ENCODE results near the gene RUFY4. TPM values are rescaled to one million over a fixed set of nuclear protein-coding genes. Genes with fewer than 3 reads are reported as not detected.
"Not testable (repeated sequence)": the region's sequence is repeated elsewhere in the genome, so short reads cannot be mapped to it uniquely, and the experiment has no call there.

The RUFY4 gene, protein sequence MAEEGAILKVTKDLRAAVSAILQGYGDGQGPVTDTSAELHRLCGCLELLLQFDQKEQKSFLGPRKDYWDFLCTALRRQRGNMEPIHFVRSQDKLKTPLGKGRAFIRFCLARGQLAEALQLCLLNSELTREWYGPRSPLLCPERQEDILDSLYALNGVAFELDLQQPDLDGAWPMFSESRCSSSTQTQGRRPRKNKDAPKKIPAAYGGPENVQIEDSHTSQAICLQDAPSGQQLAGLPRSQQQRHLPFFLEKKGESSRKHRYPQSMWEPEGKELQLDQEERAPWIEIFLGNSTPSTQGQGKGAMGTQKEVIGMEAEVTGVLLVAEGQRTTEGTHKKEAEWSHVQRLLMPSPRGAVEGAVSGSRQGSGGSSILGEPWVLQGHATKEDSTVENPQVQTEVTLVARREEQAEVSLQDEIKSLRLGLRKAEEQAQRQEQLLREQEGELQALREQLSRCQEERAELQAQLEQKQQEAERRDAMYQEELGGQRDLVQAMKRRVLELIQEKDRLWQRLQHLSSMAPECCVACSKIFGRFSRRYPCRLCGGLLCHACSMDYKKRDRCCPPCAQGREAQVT
- 1 to 10 TPM; 2.0 to 4.5 (median 2.6) TPM for total RNA-seq
- polyA plus RNA-seq = 1 to 10 TPM in 2 of 3 donors, under 1 TPM in 1; 0.32 to 3.7 (median 2.7) TPM
- long read RNA-seq, donor 1 = 0 reads
- long read RNA-seq, donor 2 = 0 reads

DNA sequence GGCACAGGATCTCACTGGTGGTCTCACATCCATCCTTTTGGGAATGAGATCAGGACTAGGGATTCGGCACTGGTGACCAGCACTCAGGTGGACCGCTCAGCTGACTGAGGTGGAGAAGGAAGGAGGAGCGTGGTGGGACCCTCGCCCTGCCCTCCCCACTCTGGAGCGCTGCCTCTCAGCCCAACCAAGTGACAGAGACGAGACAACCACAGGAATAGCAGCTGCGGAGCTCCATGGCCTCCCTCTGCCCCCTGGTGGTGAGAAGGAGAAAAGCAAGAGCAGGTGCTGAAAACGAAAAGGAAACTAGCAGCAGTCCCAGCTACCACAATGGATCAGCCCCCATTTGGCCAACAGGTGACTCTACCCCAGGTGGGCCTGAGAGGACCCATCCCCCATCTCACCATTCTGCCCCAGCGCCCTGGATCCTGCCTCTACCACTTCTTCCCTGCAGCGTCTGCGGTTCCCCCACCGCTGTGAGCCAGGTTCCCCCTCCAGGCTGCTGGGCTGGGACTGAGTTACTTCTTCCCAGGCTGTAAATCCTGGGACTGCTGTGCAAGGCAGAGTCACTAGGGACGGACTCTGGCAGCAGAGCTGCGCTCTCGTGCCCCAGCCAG is at the start of gene RUFY4:
RUFY4 (plus strand) TSS at position 533 of the 614 bp plus-strand sequence. CDS start 1,353 bp downstream, outside the sequence.
- peak within 1 kb of the TSS in 1 of 8 donors; percentile 56 for H3K27ac ChIP-seq

DNA sequence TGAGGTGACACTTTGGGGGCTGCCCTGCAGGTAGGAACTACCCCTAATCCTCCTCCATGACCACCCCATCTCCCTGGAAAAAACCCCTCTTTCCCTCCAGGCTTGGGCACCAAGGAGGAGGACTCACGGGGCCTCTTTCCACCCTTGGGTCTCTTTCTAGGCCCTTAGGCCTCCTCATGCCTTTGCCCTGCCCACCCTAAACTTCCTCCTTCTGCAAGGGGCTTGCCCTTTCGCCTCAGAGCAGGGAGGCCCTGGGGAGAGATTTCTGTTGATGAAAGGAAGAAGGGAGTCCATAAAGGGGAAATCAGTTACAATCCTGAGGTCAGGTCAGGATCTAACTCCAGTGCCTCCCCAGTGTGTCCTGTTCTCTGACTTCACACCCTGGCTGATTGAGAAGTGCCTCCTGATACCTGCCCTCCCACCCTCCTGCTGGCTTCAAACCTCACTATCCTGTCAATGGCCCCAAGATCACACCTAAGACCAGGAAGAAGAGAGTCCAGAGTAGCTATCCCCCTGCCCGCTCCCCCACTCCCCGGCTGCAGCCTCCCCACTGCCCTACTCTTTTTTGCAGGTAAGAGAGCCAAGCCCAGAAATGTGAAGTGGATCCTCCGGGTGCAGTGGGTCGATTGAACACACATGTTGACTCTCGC is 49.5 kb upstream of the RUFY4 start:
- 58 to 74% (median 61%) methylated on average over 7 of the region's 7 CpGs for WGBS, 5 donors
- intact Hi-C loops (cut with DNase I; ENCODE audit: low total_unique reads) = no loop called here
- peak; percentile 55 for DNase-seq

More for the DNA sequence above, at the start of gene RUFY4:
- 1 to 8% (median 6%) methylated on average over 11 to 15 of the region's 15 CpGs for WGBS, 5 donors
- H3K36me3 ChIP-seq; H3K9me3 ChIP-seq; intact Hi-C loops (cut with DNase I; ENCODE audit: low total_unique reads): not testable (repeated sequence)
- peak in 1 of 3 donors; percentile 15 for TF ChIP-seq POLR2AphosphoS5 (IDR thresholded peaks at IDR 0.05)
- TF ChIP-seq, protein P1, sequence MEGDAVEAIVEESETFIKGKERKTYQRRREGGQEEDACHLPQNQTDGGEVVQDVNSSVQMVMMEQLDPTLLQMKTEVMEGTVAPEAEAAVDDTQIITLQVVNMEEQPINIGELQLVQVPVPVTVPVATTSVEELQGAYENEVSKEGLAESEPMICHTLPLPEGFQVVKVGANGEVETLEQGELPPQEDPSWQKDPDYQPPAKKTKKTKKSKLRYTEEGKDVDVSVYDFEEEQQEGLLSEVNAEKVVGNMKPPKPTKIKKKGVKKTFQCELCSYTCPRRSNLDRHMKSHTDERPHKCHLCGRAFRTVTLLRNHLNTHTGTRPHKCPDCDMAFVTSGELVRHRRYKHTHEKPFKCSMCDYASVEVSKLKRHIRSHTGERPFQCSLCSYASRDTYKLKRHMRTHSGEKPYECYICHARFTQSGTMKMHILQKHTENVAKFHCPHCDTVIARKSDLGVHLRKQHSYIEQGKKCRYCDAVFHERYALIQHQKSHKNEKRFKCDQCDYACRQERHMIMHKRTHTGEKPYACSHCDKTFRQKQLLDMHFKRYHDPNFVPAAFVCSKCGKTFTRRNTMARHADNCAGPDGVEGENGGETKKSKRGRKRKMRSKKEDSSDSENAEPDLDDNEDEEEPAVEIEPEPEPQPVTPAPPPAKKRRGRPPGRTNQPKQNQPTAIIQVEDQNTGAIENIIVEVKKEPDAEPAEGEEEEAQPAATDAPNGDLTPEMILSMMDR (IDR thresholded peaks at IDR 0.05 in 8 of 11, conservative IDR thresholded peaks at IDR 0.05 in 3 of 11) = peak; percentile 73 to 93 (median 88)
- DNase-seq = peak; percentile 89
- peaks cover 0 to 35% (median 14%) of the 10 kb centered on the region in 6 donors for H3K4me1 ChIP-seq
- H3K4me3 ChIP-seq = peak within 1 kb of the TSS in 7 of 8 donors; percentile 5 to 66 (median 23)
- H3K27me3 ChIP-seq (replicated peaks in 1 of 7) = peaks cover 0 to 11% (median 0%) of the 10 kb centered on the region in 7 donors

DNA sequence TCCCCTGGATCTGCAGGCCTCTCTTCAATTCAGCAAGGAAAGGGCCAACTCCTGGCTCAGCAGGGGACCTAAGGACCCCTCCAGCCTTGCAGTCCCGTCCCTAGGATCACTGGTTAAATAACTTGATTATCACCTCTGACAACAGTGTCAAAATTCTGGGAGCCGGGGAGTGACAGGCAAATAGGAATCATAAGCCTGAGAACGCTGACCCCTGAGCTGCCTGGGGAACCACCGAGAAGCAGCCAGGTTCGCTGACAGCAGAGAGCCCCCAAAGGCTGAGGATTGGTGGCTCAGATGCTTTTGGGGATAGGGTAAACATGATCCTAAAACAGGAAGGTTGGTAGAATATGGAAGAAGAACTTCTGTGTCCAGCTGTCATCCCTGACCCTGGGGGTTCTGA is 48.8 kb upstream of the RUFY4 start:
- intact Hi-C loops (cut with DNase I; ENCODE audit: low total_unique reads) = no loop called here
- no peaks in the 10 kb centered on the region for H3K36me3 ChIP-seq
- no peak overlapping the region for H3K4me3 ChIP-seq
- 89 to 95% (median 91%) methylated on average over 5 of the region's 5 CpGs for WGBS, 5 donors
- no peak overlapping the region for H3K27ac ChIP-seq
- H3K4me1 ChIP-seq = peaks cover 0 to 17% (median 3%) of the 10 kb centered on the region in 6 donors
- peak; percentile 31 for DNase-seq
- no peaks in the 10 kb centered on the region for H3K27me3 ChIP-seq (replicated peaks in 1 of 7)
- no peaks in the 10 kb centered on the region for H3K9me3 ChIP-seq
- TF ChIP-seq POLR2AphosphoS5 (IDR thresholded peaks at IDR 0.05) = no peak
- TF ChIP-seq POLR2A (IDR thresholded peaks at IDR 0.05) = no peak
- TF ChIP-seq, protein P1 (IDR thresholded peaks at IDR 0.05 in 8 of 11, conservative IDR thresholded peaks at IDR 0.05 in 3 of 11) = no peak

More for the DNA sequence above, 49.5 kb upstream of the RUFY4 start:
- H3K36me3 ChIP-seq = no peaks in the 10 kb centered on the region
- H3K27me3 ChIP-seq (replicated peaks in 1 of 7) = no peaks in the 10 kb centered on the region
- H3K4me1 ChIP-seq = peaks cover 0 to 17% (median 3%) of the 10 kb centered on the region in 6 donors
- H3K4me3 ChIP-seq = no peak overlapping the region
- no peak overlapping the region for H3K27ac ChIP-seq
- no peaks in the 10 kb centered on the region for H3K9me3 ChIP-seq
- TF ChIP-seq POLR2AphosphoS5 (IDR thresholded peaks at IDR 0.05) (no peak), POLR2A (IDR thresholded peaks at IDR 0.05) (no peak)
- TF ChIP-seq, protein P1 (IDR thresholded peaks at IDR 0.05 in 8 of 11, conservative IDR thresholded peaks at IDR 0.05 in 3 of 11) = no peak

Measured in spleen (tissue), 13 donors.